ENCODE results near the gene TTC28. TPM values are rescaled to one million over a fixed set of nuclear protein-coding genes. Genes with fewer than 3 reads are reported as not detected.
"Not testable (repeated sequence)": the region's sequence is repeated elsewhere in the genome, so short reads cannot be mapped to it uniquely, and the experiment has no call there.

TTC28 gene
- total RNA-seq, 2 donors from 2014 or later, result 0.40 to 1.9 TPM

GRCh38 chr22:28585324-28585723, 94.3 kb downstream of the TTC28 start:
- DNase-seq (no peak), ATAC-seq (no peak)
- Mint-ChIP-seq H3K4me3 (no peak overlapping the region), H3K36me3 (ENCODE audit: low read depth) (peaks cover 2% of the 10 kb centered on the region), H3K27ac (no peak overlapping the region), H3K4me1 (peaks cover 5% of the 10 kb centered on the region), H3K27me3 (peaks cover 29% of the 10 kb centered on the region)
- H3K9me3 ChIP-seq (ENCODE audit: control insufficient read depth, low read length, poor library complexity, severe bottlenecking), result no peaks in the 10 kb centered on the region

GRCh38 chr22:28582806-28583205, 96.8 kb downstream of the TTC28 start:
- H3K36me3 Mint-ChIP-seq (ENCODE audit: low read depth), result peaks cover 4% of the 10 kb centered on the region
- no peak for DNase-seq
- H3K9me3 ChIP-seq (ENCODE audit: control insufficient read depth, low read length, poor library complexity, severe bottlenecking), result no peaks in the 10 kb centered on the region
- peaks cover 29% of the 10 kb centered on the region for H3K27me3 Mint-ChIP-seq
- peaks cover 4% of the 10 kb centered on the region for H3K4me1 Mint-ChIP-seq
- no peak overlapping the region for H3K27ac Mint-ChIP-seq
- ATAC-seq, result no peak
- no peak overlapping the region for H3K4me3 Mint-ChIP-seq

- peaks cover 5% of the 10 kb centered on the region for H3K4me1 Mint-ChIP-seq
- no peak overlapping the region for H3K27ac Mint-ChIP-seq
- no peak for ATAC-seq
- no peak overlapping the region for H3K4me3 Mint-ChIP-seq
- peaks cover 47% of the 10 kb centered on the region for H3K27me3 Mint-ChIP-seq
- no peaks in the 10 kb centered on the region for H3K9me3 ChIP-seq (ENCODE audit: control insufficient read depth, low read length, poor library complexity, severe bottlenecking)
- no peak for DNase-seq
- H3K36me3 Mint-ChIP-seq (ENCODE audit: low read depth), result peaks cover 6% of the 10 kb centered on the region
These were observed 98.6 kb downstream of the TTC28 start for GRCh38 chr22:28581016-28581415.

GRCh38 chr22:28576162-28576561, 103.5 kb downstream of the TTC28 start:
- no peak for ATAC-seq
- H3K9me3 ChIP-seq (ENCODE audit: control insufficient read depth, low read length, poor library complexity, severe bottlenecking), result no peaks in the 10 kb centered on the region
- DNase-seq, result no peak
- H3K27ac Mint-ChIP-seq, result no peak overlapping the region
- peaks cover 5% of the 10 kb centered on the region for H3K4me1 Mint-ChIP-seq
- peaks cover 6% of the 10 kb centered on the region for H3K36me3 Mint-ChIP-seq (ENCODE audit: low read depth)
- peaks cover 53% of the 10 kb centered on the region for H3K27me3 Mint-ChIP-seq
- no peak overlapping the region for H3K4me3 Mint-ChIP-seq

GRCh38 chr22:28574159-28574788, 105.4 kb downstream of the TTC28 start:
- DNase-seq, result no peak
- peaks cover 4% of the 10 kb centered on the region for H3K36me3 Mint-ChIP-seq (ENCODE audit: low read depth)
- H3K27me3 Mint-ChIP-seq, result peaks cover 57% of the 10 kb centered on the region
- peaks cover 3% of the 10 kb centered on the region for H3K4me1 Mint-ChIP-seq
- no peak for ATAC-seq
- H3K9me3 ChIP-seq (ENCODE audit: control insufficient read depth, low read length, poor library complexity, severe bottlenecking), result no peaks in the 10 kb centered on the region
- no peak overlapping the region for H3K4me3 Mint-ChIP-seq
- no peak overlapping the region for H3K27ac Mint-ChIP-seq

GRCh38 chr22:28570696-28571373, 108.8 kb downstream of the TTC28 start:
- no peak for ATAC-seq
- Mint-ChIP-seq H3K36me3 (ENCODE audit: low read depth) (no peaks in the 10 kb centered on the region), H3K4me1 (no peaks in the 10 kb centered on the region), H3K27ac (no peak overlapping the region), H3K27me3 (peaks cover 35% of the 10 kb centered on the region), H3K4me3 (no peak overlapping the region)
- DNase-seq, result no peak
- no peaks in the 10 kb centered on the region for H3K9me3 ChIP-seq (ENCODE audit: control insufficient read depth, low read length, poor library complexity, severe bottlenecking)

GRCh38 chr22:28568974-28569373, 110.7 kb downstream of the TTC28 start:
- ATAC-seq; H3K27ac Mint-ChIP-seq; H3K9me3 ChIP-seq (ENCODE audit: control insufficient read depth, low read length, poor library complexity, severe bottlenecking); DNase-seq; H3K36me3 Mint-ChIP-seq (ENCODE audit: low read depth); H3K4me1 Mint-ChIP-seq; H3K4me3 Mint-ChIP-seq: not testable (repeated sequence)
- peaks cover 25% of the 10 kb centered on the region for H3K27me3 Mint-ChIP-seq

- no peaks in the 10 kb centered on the region for H3K36me3 Mint-ChIP-seq (ENCODE audit: low read depth)
- H3K4me3 Mint-ChIP-seq, result no peak overlapping the region
- no peaks in the 10 kb centered on the region for H3K9me3 ChIP-seq (ENCODE audit: control insufficient read depth, low read length, poor library complexity, severe bottlenecking)
- H3K27ac Mint-ChIP-seq, result no peak overlapping the region
- peaks cover 29% of the 10 kb centered on the region for H3K27me3 Mint-ChIP-seq
- no peaks in the 10 kb centered on the region for H3K4me1 Mint-ChIP-seq
- ATAC-seq (no peak), DNase-seq (no peak)
These were observed 111.5 kb downstream of the TTC28 start for GRCh38 chr22:28568099-28568498.

DNA sequence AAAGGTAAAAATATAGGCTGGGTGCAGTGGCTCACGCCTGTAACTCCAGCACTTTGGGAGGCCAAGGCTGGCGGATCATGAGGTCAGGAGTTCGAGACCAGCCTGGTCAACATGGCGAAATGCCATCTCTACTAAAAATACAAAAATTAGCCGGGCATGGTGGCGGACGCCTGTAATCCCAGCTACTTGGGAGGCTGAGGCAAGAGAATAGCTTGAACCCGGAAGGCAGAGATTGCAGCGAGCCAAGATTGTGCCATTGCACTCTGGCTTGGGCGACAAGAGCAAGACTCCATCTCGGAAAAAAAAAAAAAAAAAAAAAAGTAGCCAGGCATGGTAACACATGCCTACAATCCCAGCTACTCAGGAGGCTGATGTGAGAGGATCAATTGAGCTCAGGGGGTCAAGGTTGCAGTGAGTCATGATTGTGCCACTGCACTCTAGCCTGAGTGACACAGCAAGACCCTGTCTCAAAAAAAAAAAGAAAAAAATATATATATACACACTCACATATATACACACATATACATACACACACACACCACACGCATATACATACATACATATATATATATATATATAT, 112.6 kb downstream of the TTC28 start:
- H3K9me3 ChIP-seq (ENCODE audit: control insufficient read depth, low read length, poor library complexity, severe bottlenecking); H3K27ac Mint-ChIP-seq; H3K4me3 Mint-ChIP-seq; H3K36me3 Mint-ChIP-seq (ENCODE audit: low read depth); DNase-seq; ATAC-seq; H3K4me1 Mint-ChIP-seq: not testable (repeated sequence)
- peaks cover 38% of the 10 kb centered on the region for H3K27me3 Mint-ChIP-seq

GRCh38 chr22:28563636-28564035, 116.0 kb downstream of the TTC28 start:
- H3K27ac Mint-ChIP-seq, result no peak overlapping the region
- no peak for DNase-seq
- no peak overlapping the region for H3K4me3 Mint-ChIP-seq
- H3K4me1 Mint-ChIP-seq, result no peaks in the 10 kb centered on the region
- ATAC-seq, result no peak
- no peaks in the 10 kb centered on the region for H3K9me3 ChIP-seq (ENCODE audit: control insufficient read depth, low read length, poor library complexity, severe bottlenecking)
- H3K27me3 Mint-ChIP-seq, result peaks cover 48% of the 10 kb centered on the region
- peaks cover 4% of the 10 kb centered on the region for H3K36me3 Mint-ChIP-seq (ENCODE audit: low read depth)

DNA sequence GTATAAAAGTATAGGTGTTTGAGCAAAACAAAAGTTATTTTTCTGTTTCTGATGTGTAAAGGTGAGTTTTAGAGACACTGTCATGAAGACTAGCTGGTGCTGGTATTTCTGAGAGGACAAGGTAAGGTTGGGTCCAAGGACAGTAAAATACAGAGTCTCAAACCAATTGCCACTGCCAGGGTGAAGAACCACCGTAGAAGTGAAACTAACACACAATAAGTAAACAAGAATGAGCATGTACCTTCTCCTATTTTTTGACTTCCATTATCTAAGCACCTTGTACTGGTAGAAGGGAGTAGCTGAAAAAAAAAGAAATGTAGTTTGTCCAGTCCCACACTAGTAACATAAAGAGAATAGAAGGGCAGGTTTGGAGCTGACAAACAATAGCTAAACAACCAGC, 117.3 kb downstream of the TTC28 start:
- Mint-ChIP-seq H3K27ac (no peak overlapping the region), H3K36me3 (ENCODE audit: low read depth) (peaks cover 4% of the 10 kb centered on the region), H3K4me3 (no peak overlapping the region), H3K27me3 (peaks cover 48% of the 10 kb centered on the region), H3K4me1 (no peaks in the 10 kb centered on the region)
- H3K9me3 ChIP-seq (ENCODE audit: control insufficient read depth, low read length, poor library complexity, severe bottlenecking), result no peaks in the 10 kb centered on the region
- ATAC-seq (no peak), DNase-seq (no peak)

DNA sequence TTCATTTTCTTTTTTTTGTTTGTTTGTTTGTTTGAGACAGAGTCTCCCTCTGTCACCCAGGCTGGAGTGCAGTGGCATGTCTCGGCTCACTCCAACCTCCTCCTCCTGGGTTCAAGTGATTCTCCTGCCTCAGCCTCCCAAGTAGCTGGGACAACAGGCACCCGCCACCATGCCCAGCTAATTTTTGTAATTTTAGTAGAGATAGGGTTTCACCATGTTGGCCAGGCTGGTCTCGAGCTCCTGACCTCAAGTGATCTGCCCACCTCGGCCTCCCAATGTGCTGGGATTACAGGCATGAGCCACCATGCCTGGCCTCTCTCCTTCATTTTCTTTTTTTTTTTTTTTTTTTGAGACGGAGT, 118.9 kb downstream of the TTC28 start:
- not testable (repeated sequence) for H3K4me3 Mint-ChIP-seq; H3K9me3 ChIP-seq (ENCODE audit: control insufficient read depth, low read length, poor library complexity, severe bottlenecking); DNase-seq; H3K4me1 Mint-ChIP-seq; ATAC-seq; H3K27ac Mint-ChIP-seq; H3K36me3 Mint-ChIP-seq (ENCODE audit: low read depth)
- H3K27me3 Mint-ChIP-seq, result peaks cover 41% of the 10 kb centered on the region

DNA sequence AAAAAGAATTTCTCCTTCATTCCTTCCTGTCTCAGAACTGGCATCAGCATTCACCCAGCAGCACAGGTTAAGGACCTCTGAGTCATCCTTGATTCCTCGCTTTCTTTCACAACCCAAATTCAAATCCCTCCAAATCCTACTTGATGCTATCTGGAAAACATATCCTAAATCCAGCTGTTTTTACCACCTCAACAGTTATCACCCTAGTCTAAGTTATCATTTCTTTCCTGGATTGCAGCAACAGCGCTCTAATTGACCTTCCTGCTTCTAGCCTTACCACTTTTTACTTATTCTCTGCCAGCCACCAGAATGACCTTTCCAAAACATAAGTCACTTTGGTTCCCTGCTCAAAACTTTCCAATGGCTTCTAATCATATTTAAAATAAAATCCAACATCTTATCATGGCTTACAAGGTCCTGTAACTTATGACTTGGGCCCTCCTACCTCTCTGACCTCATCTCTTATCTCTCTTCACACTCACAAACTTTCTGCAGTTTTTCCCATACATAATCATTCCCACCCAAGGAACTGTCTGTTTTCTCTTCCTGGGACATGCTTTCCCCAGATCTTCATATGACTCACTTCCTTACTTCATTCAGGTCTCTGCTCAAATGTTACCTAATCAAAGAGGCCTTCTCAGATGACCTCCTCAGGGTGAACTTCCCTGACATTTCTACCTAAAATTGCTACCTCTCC, 119.4 kb downstream of the TTC28 start:
- DNase-seq (no peak), ATAC-seq (no peak)
- Mint-ChIP-seq H3K4me3 (no peak overlapping the region), H3K36me3 (ENCODE audit: low read depth) (peaks cover 4% of the 10 kb centered on the region), H3K27me3 (peaks cover 40% of the 10 kb centered on the region), H3K27ac (no peak overlapping the region), H3K4me1 (no peaks in the 10 kb centered on the region)
- no peaks in the 10 kb centered on the region for H3K9me3 ChIP-seq (ENCODE audit: control insufficient read depth, low read length, poor library complexity, severe bottlenecking)
